ENCODE data around the gene REXO5.

REXO5 gene

DNA sequence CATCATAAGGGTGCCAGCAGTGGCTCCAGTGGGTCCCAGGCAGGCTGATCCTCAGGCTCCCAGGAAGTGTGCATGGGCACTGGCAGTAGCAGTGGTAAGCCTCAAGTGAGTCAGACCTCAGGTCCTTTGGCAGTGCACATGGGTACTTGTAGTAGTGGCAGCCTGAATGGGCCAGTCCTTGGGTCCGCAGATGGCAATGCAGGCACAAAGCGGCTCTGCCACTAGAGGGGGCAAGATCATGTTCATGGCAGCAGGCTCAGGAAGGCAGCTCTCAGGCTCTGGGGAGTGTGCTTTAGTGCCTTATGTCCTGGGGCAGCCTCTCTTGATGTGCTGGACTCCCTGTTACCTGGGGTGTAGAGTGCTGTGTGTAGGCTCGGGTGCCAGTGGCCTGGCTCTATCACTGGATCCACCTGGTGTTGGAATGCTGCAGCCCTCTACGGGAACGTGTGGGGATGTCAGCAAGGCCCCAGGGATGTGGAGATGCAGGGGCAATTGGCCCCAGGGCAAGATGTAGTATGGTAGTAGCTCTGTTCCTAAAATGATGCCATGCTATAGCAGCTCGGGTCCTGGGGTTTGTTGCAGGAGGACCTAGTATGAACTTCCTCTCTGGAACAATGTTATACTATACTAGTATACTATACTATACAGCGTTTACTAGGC, 31.5 kb upstream of the REXO5 start:
- H3K27ac ChIP-seq, result no peak overlapping the region
- POLR2A ChIA-PET (ENCODE audit: low non-redundant PET), result no interaction called here
- CTCF ChIA-PET, result interaction anchor here (0.6 to 0.9 kb wide), 5 partner anchors 12 to 1601 kb away, joined by 3 to 8 read pairs (median 3); no protein-coding TSS in a partner anchor
- peak; percentile 51 for TF ChIP-seq CTCF (conservative IDR thresholded peaks at IDR 0.05; ENCODE audit: low read depth)
- peak; percentile 57 for DNase-seq (ENCODE audit: low spot score)

DNA sequence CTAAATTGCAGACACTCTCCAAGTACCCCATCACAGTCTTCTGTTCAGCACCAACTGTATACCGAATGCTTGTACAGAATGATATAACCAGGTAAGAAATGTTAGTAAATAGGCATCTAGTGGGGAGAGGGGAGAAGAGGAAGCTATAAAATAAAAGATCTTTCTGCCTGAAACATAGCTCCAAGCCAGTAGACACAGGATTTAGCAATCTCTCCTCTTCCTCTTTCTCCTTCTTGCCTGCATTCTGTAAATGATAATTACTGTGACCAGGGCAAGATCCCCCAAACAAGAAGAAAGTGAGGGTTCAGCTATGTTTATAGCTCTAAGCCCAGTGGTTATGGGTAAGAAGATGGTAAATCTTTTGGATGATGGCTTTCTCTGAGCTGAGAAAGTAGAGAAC, 24.6 kb upstream of the REXO5 start:
- no peak overlapping the region for H3K27ac ChIP-seq
- DNase-seq (ENCODE audit: low spot score), result no peak
- ChIA-PET POLR2A (ENCODE audit: low non-redundant PET) (no interaction called here), CTCF (no interaction called here)
- TF ChIP-seq CTCF (conservative IDR thresholded peaks at IDR 0.05; ENCODE audit: low read depth), result no peak

- CTCF ChIA-PET, result no interaction called here
- TF ChIP-seq CTCF (conservative IDR thresholded peaks at IDR 0.05; ENCODE audit: low read depth), result no peak
These were observed 23.9 kb upstream of the REXO5 start for GRCh38 chr16:20782470-20782869.

DNA sequence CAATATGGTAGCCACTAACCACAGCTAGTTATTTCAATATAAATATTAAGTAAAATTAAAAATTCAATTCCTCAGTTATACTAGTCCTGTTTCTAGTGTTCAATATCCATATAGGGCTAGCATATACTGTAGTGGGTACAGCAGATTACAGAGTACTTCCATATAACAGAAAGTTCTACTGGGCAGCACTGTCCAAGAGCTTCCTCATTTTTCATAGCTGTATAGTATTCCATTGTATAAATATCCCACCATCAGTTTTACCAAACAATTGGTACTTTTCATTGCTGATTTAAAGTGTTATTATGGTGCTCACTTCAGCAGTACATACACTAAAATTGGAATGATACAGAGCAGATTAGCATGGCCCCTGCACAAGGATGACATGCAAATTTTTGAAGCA, 22.1 kb upstream of the REXO5 start:
- ChIA-PET POLR2A (ENCODE audit: low non-redundant PET) (no interaction called here), CTCF (no interaction called here)
- DNase-seq (ENCODE audit: low spot score), result no peak
- no peak for TF ChIP-seq CTCF (conservative IDR thresholded peaks at IDR 0.05; ENCODE audit: low read depth)
- H3K27ac ChIP-seq, result no peak overlapping the region

More at GRCh38 chr16:20782470-20782869, 23.9 kb upstream of the REXO5 start:
- no peak overlapping the region for H3K27ac ChIP-seq
- DNase-seq (ENCODE audit: low spot score), result no peak
- POLR2A ChIA-PET (ENCODE audit: low non-redundant PET), result no interaction called here

DNA sequence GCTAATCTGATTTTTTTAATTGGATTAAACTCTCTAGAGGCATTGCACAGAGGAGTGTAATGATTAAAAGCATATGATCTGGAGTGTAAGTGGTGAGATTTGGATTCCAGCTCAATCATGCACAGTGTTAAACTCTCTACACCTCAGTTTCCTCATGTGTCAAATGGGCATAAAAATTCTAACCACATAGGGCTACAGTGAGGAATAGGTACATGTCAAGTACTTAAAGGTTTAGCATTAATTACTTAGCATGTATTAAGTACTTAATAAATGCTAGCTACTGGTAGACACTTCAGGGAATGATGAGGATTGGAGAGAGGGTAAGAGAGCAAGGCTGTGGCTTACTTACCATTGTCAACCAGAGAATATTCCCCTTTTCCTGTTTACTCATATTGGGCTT, 17.2 kb upstream of the REXO5 start:
- DNase-seq (ENCODE audit: low spot score), result no peak
- CTCF ChIA-PET, result no interaction called here
- no peak overlapping the region for H3K27ac ChIP-seq
- no peak for TF ChIP-seq CTCF (conservative IDR thresholded peaks at IDR 0.05; ENCODE audit: low read depth)
- POLR2A ChIA-PET (ENCODE audit: low non-redundant PET), result no interaction called here

DNA sequence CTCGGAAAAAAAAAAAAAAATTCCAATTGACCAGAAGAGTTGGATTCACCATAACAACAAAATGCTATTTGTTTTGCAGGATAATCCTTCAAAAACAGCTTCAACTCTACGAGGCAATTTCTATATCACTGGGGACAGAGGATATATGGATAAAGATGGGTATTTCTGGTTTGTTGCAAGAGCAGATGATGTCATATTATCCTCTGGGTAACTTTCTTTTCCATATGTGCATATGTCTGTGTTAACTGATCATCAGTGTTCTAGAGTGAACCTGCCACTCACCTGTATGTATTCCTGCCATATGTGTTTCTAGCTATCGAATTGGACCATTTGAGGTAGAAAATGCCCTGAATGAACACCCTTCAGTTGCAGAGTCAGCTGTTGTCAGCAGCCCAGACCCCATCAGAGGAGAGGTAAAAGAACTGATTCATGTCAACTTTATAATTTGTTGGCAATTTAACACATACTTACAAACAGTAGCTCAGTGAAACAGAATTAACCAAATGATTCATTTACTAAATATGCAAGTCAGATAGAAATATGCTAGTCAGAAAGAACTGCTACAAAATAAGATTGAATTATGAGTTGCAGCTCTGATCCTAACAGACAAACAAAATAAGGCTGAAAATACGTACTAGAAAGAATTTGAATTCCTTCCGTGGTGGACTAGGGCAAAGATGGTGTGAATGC, 14.3 kb upstream of the REXO5 start:
- ChIA-PET POLR2A (ENCODE audit: low non-redundant PET) (no interaction called here), CTCF (interaction anchor here (0.6 kb wide), 2 partner anchors 20 to 24 kb away, joined by 4 read pairs; no protein-coding TSS in a partner anchor)
- DNase-seq (ENCODE audit: low spot score), result no peak
- no peak for TF ChIP-seq CTCF (conservative IDR thresholded peaks at IDR 0.05; ENCODE audit: low read depth)
- H3K27ac ChIP-seq, result no peak overlapping the region
